Psoas muscle (tissue), 8 donors: ENCODE data around the gene CXXC5. TPM values are rescaled to one million over a fixed set of nuclear protein-coding genes. Genes with fewer than 3 reads are reported as not detected.

ENCODE experiments used
- ATAC-seq, 4 donors: fragments of 200-7000 bp; cut with Tn5 transposase; one replicate each; pipeline ENCODE4 v1.9.1; 2020; ENCODE audit warnings: moderate library complexity in 3 of 4, mild to moderate bottlenecking in 2 of 4
- DNase-seq, 2 donors: peaks; one replicate each; pipeline ENCODE4 v3.0.0-alpha.2; 2020
- H3K27ac ChIP-seq: fragments of 200-600 bp; one replicate; pipeline ENCODE4 v1.8.0; 2022
- H3K27me3 ChIP-seq, 3 donors: fragments of 200-600 bp in 1 of 3; one replicate each; pipeline versions ENCODE4 v1.6.1 to v1.8.0; 2013 to 2022; ENCODE audit warnings: low read length in 2 of 3, mild to moderate bottlenecking in 2 of 3, moderate library complexity in 1 of 3; ENCODE audit not compliant: insufficient read depth in 3 of 3
- H3K36me3 ChIP-seq, 2 donors: fragments of 200-600 bp in 1 of 2; one replicate each; pipeline versions ENCODE4 v1.6.1 to v1.8.0; 2013 to 2022; ENCODE audit warnings: low read depth in 1 of 2, mild to moderate bottlenecking in 1 of 2, moderate library complexity in 1 of 2; ENCODE audit not compliant: insufficient read depth in 1 of 2
- H3K4me1 ChIP-seq: fragments of 200-600 bp; one replicate; pipeline ENCODE4 v1.8.0; 2022
- H3K4me3 ChIP-seq: fragments of 200-600 bp; one replicate; pipeline ENCODE4 v1.8.0; 2022; ENCODE audit warnings: mild to moderate bottlenecking
- H3K9me3 ChIP-seq: fragments of 200-600 bp; one replicate; pipeline ENCODE4 v1.8.0; 2022
- WGBS, 3 donors: extraction: QIAGEN DNeasy Blood & Tissue Kit; methylation state at CpG; one replicate each; pipeline versions ENCODE4 v1.1.6 to v1.1.7; 2013; 5-methylcytosine and 5-hydroxymethylcytosine counted together
- intact Hi-C, 2 donors: fragments of 100-400 bp; cut with DNase I; formaldehyde crosslinking; loops; one replicate each; pipeline versions ENCODE4 v1.11.0 to v1.14.2; 2022
- polyA plus RNA-seq, 3 donors: library from polyadenylated mRNA; stranded (reverse); fragments of 200-250 nt; gene quantifications; one replicate each; pipeline ENCODE4 v1.2.3, GENCODE V29; 2013
- total RNA-seq, 4 donors: library from RNA; stranded (reverse); fragmentation: NEBNext Ultra II Directional in 2 of 4; extraction: Animal tissue kit (Norgen Biotek cat#: 25700) in 2 of 4; gene quantifications; one replicate each; pipeline versions ENCODE4 v1.2.1 to v1.2.4, GENCODE V29; 2021 to 2023
- TF ChIP-seq, protein P1 (sequence below): fragments of 200-600 bp; IDR thresholded peaks from one replicate; pipeline ENCODE4 v1.8.0; 2022; ENCODE audit warnings: antibody characterized with exemption
- donor health status: healthy with polysubstance abuse.
- donor health status: DM: no; HTN: no; CAD: no; lungs with moderate emphysema.
- donor health status: Bipolar disorder and iron deficiency.
- donor health status: healthy.
- donor health status: DM: yes; HTN: yes; CAD: no.
- donor health status: DM: no; HTN: no; CAD: no.
- donor health status: DM: no; HTN: no; CAD: no.
- donor health status: DM: yes; HTN: yes; CAD: no.

Gene CXXC5
- total and polyA plus RNA-seq, 7 donors, result 24.5 to 88.3 (median 47.2) TPM

DNA sequence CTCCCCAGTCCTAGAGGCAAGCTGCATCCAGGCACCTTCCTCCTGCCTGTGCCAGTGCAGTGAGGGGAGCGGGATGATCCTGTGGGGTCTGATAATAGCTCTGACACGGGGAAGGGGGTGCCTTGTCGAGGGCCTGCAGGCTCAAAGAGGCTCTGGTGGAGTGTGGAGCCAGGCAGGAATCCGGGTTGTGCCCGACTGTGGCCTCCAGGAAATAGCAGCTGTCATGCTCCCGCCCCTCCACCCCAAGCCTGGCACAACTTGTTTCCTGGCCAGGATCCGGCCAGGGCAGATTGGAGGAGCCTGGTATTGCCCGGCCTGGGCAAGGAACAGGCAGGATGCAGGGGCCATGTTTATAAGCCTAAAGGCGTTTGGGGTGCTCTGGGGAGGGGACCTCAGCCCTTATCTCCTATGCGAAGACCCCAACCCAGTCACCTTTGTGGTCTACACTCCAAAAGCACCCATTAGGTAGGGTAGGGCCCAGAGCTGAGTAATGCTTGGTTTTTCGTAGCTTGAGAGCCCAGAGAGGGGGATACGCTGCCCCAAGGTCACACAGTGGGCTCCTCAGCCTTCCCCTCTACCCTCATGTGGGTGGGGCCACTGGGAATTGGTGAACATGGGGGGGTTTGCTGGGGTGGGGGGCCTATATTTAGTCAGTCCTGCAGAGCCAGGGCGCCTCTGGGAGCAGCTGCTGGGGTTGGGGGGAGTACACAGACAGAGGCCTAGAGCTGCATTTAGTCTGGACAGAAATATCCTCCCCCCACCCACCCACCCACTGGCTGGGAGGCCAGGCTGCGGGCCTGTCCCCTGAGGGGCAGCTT, 12.2 kb downstream of the CXXC5 start:
- peak; percentile 69 to 75 (median 72) for ATAC-seq
- Histone ChIP-seq H3K4me3 (peak overlapping the region; percentile 62), H3K4me1 (peaks cover 99% of the 10 kb centered on the region)

DNA sequence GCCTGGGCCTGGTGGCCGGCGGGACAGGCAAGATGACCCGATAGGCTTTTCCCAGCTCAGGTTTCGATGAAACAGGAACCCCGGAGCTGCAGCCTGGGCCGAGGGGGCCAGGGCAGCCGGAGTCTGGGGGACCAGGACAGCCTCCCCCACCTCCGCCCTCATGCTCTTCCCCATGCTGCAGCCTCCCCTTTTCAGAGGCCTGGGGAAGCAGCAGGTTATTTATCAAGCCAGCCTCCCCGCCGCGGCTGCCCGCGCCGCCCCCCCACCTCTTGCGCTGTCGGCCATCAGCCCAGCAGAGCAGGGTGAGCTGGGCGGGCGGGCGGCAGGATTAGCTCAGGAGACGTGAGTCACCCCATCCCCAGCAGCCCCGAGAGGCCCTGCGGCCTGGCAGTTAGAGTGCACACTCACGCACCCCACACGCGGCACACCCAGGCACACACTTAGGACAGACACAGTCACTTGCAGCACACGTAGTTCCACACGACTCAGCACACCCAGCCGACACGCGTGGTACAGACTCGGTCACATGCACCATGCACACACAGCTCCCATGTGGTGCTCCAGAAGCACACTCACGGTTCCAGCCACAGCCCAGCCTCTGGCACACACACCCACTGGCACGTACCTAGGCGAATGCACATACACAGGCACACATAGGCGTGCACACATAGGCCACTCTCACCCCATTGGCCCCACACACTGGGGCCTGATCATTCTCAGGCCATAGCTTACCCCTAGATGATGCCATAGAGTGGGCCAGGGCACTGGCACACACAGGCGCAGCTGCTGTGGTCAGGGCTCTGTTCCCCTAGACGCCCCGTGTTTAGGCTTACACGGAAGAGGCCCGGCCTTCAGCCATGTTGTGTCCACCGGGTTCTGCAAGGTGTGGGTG, 13.0 kb downstream of the CXXC5 start:
- intact Hi-C loops, result no loop called here
- H3K4me3 ChIP-seq, result peak overlapping the region; percentile 62
- H3K36me3 ChIP-seq, result no peaks in the 10 kb centered on the region
- peak overlapping the region; percentile 98 for H3K27ac ChIP-seq
- peaks cover 99% of the 10 kb centered on the region for H3K4me1 ChIP-seq
- TF ChIP-seq, protein P1, sequence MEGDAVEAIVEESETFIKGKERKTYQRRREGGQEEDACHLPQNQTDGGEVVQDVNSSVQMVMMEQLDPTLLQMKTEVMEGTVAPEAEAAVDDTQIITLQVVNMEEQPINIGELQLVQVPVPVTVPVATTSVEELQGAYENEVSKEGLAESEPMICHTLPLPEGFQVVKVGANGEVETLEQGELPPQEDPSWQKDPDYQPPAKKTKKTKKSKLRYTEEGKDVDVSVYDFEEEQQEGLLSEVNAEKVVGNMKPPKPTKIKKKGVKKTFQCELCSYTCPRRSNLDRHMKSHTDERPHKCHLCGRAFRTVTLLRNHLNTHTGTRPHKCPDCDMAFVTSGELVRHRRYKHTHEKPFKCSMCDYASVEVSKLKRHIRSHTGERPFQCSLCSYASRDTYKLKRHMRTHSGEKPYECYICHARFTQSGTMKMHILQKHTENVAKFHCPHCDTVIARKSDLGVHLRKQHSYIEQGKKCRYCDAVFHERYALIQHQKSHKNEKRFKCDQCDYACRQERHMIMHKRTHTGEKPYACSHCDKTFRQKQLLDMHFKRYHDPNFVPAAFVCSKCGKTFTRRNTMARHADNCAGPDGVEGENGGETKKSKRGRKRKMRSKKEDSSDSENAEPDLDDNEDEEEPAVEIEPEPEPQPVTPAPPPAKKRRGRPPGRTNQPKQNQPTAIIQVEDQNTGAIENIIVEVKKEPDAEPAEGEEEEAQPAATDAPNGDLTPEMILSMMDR, result no peak
- peak; percentile 74 to 82 (median 80) for ATAC-seq
- H3K9me3 ChIP-seq, result no peaks in the 10 kb centered on the region
- peak; percentile 94 to 97 for DNase-seq
- H3K27me3 ChIP-seq, result no peaks in the 10 kb centered on the region
- 13 to 28% (median 14%) methylated on average over 38 to 41 of the region's 41 CpGs for WGBS, 3 donors

More for the DNA sequence above, 12.2 kb downstream of the CXXC5 start:
- WGBS, 3 donors, result 14 to 19% (median 14%) methylated on average over 13 to 14 of the region's 14 CpGs
- DNase-seq, result peak; percentile 85 to 93
- H3K36me3 ChIP-seq, result no peaks in the 10 kb centered on the region
- intact Hi-C loops, result no loop called here
- H3K9me3 ChIP-seq, result no peaks in the 10 kb centered on the region
- TF ChIP-seq, protein P1, result no peak
- no peaks in the 10 kb centered on the region for H3K27me3 ChIP-seq
- peak overlapping the region; percentile 98 for H3K27ac ChIP-seq

DNA sequence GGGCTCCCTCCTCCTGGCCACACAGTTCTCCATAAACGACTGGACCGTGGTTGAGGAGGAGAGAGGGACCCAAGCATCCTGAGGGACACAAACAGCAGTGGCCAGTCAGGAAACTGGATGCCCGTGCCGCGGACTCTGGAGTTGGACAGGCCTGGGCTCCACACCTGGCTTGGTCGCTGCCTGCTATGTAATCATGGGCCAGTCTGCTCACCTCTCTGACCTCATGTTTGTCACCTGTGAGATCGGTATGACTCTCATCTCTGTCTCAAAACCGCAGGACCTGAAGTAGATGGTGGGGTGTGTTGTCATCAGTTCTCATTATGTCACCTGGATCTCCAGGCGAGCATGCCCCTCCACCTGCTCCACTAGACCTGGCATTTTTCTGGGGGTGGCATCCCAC, 14.5 kb downstream of the CXXC5 start:
- peak overlapping the region; percentile 98 for H3K27ac ChIP-seq
- intact Hi-C loops, result no loop called here
- H3K27me3 ChIP-seq, result no peaks in the 10 kb centered on the region
- H3K36me3 ChIP-seq, result no peaks in the 10 kb centered on the region
- no peak for ATAC-seq
- no peaks in the 10 kb centered on the region for H3K9me3 ChIP-seq
- TF ChIP-seq, protein P1, result no peak
- no peak for DNase-seq
- WGBS, 3 donors, result 39 to 59% (median 42%) methylated on average over 9 of the region's 9 CpGs
- peaks cover 98% of the 10 kb centered on the region for H3K4me1 ChIP-seq
- peak overlapping the region; percentile 62 for H3K4me3 ChIP-seq

DNA sequence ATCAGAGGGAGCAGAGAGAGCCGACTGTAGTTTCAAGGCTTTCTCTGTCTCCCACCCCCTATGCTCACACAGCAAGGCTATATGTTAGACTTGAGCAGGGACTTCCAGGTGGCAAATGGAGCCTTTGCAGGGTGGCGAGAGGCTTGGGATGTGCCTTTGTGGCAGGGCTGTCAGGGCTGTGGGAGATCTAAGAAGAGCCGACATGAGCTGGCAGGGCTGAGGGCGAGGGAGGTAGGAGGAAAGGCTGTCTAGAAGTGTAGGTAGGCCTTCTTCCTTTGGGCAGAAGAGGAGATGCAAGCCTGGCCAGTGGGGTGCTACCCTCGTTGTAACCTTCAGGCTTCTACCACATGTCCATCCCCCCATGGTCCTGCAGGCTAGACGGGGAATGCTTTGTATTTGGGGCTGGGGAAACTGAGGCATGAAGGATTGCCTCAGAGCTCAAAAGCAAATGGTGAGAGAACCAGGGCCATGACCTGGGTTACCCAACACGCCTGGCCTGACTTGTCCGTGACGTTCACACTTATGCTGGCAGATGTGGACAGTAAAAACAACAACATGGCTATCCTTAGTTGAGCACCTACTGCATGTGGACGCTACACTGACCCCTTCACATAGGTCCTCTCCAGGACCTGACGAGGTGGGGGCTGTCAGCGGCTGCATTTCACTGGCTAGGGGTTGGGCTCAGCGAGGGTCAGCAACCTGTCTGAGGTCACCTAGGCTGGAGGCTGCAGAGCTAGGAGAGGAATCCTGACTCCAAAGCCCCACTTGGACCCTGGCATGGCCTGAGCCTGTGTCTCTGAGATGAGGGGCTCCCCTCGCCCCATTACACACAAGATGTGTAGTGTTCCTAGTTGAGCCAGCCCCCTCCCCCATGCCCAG, 15.3 kb downstream of the CXXC5 start:
- Histone ChIP-seq H3K9me3 (no peaks in the 10 kb centered on the region), H3K27ac (peak overlapping the region; percentile 98), H3K36me3 (no peaks in the 10 kb centered on the region), H3K27me3 (no peaks in the 10 kb centered on the region), H3K4me3 (no peak overlapping the region), H3K4me1 (peaks cover 96% of the 10 kb centered on the region)
- DNase-seq, result no peak
- 51 to 66% (median 52%) methylated on average over 14 of the region's 14 CpGs for WGBS, 3 donors
- ATAC-seq, result no peak
- intact Hi-C loops, result no loop called here
- TF ChIP-seq, protein P1, result no peak
